Left ventricle myocardium inferior (tissue), 1 donor: Measurements from ENCODE around the gene VPS25. TPM values are rescaled to one million over a fixed set of nuclear protein-coding genes. Genes with fewer than 3 reads are reported as not detected.

ENCODE experiments used
- DNase-seq: peaks from one replicate; pipeline ENCODE4 v3.0.0-alpha.2; 2020
- H3K27ac ChIP-seq: fragments of 200-600 bp; replicated peaks from 2 replicates; pipeline ENCODE4 v1.8.0; 2021
- H3K27me3 ChIP-seq: fragments of 200-600 bp; 2 replicates; pipeline ENCODE4 v1.8.0; 2021; ENCODE audit warnings: low read depth
- H3K36me3 ChIP-seq: fragments of 200-600 bp; 2 replicates; pipeline ENCODE4 v1.8.0; 2021
- H3K4me1 ChIP-seq: fragments of 200-600 bp; 2 replicates; pipeline ENCODE4 v1.8.0; 2021
- H3K4me3 ChIP-seq: fragments of 200-600 bp; 2 replicates; pipeline ENCODE4 v1.8.0; 2021; ENCODE audit warnings: mild to moderate bottlenecking, moderate library complexity
- H3K9me3 ChIP-seq: fragments of 200-600 bp; replicated peaks from 2 replicates; pipeline ENCODE4 v1.8.0; 2021
- CTCF ChIP-seq: fragments of 200-600 bp; IDR thresholded peaks from 2 replicates; pipeline ENCODE4 v1.8.0; 2021; ENCODE audit warnings: antibody characterized with exemption, mild to moderate bottlenecking, borderline replicate concordance
- intact Hi-C: fragments of 100-400 bp; cut with micrococcal nuclease; formaldehyde crosslinking; loops from one replicate; pipeline ENCODE4 v1.11.0; 2022
- microRNA-seq: library from miRNA; unstranded; fragments of <30 nt; microRNA quantifications from one replicate; pipeline ENCODE4 v1.2.0, GENCODE V29; 2020
- total RNA-seq: library from RNA; stranded (reverse); fragmentation: NEBNext Ultra II Directional; extraction: Animal tissue kit (Norgen Biotek cat#: 25700); gene quantifications from one replicate; pipeline ENCODE4 v1.2.1, GENCODE V29; 2021
- donor health status: DM: no; HTN: yes; CAD: no; lungs with severe emphysema.

VPS25 gene
- total RNA-seq, 1 donor from 2014 or later: 37.5 TPM

GRCh38 chr17:42818379-42818778 lies 45.1 kb downstream of the VPS25 start:
- no peak for TF ChIP-seq CTCF
- H3K27ac ChIP-seq: no peak overlapping the region
- H3K27me3 ChIP-seq: no peaks in the 10 kb centered on the region
- H3K4me3 ChIP-seq: no peak overlapping the region
- H3K4me1 ChIP-seq: peaks cover 24% of the 10 kb centered on the region
- intact Hi-C loops: no loop called here
- peaks cover 95% of the 10 kb centered on the region for H3K36me3 ChIP-seq
- DNase-seq: no peak
- H3K9me3 ChIP-seq: no peaks in the 10 kb centered on the region

GRCh38 chr17:42819939-42820535 lies 46.8 kb downstream of the VPS25 start:
- intact Hi-C loops: no loop called here
- DNase-seq: peak; percentile 40
- no peak overlapping the region for H3K4me3 ChIP-seq
- no peaks in the 10 kb centered on the region for H3K9me3 ChIP-seq
- H3K27ac ChIP-seq: no peak overlapping the region
- peaks cover 79% of the 10 kb centered on the region for H3K36me3 ChIP-seq
- no peaks in the 10 kb centered on the region for H3K27me3 ChIP-seq
- peak; percentile 68 for TF ChIP-seq CTCF
- peaks cover 27% of the 10 kb centered on the region for H3K4me1 ChIP-seq

GRCh38 chr17:42821176-42821575 lies 47.9 kb downstream of the VPS25 start:
- no peak for DNase-seq
- peaks cover 23% of the 10 kb centered on the region for H3K4me1 ChIP-seq
- H3K27ac ChIP-seq: no peak overlapping the region
- H3K27me3 ChIP-seq: no peaks in the 10 kb centered on the region
- H3K36me3 ChIP-seq: peaks cover 67% of the 10 kb centered on the region
- H3K4me3 ChIP-seq: no peak overlapping the region
- intact Hi-C loops: no loop called here
- no peak for TF ChIP-seq CTCF
- no peaks in the 10 kb centered on the region for H3K9me3 ChIP-seq

GRCh38 chr17:42827472-42827871 lies 54.2 kb downstream of the VPS25 start:
- Histone ChIP-seq H3K9me3 (no peaks in the 10 kb centered on the region), H3K4me1 (peaks cover 26% of the 10 kb centered on the region), H3K36me3 (peaks cover 6% of the 10 kb centered on the region), H3K27ac (no peak overlapping the region), H3K4me3 (no peak overlapping the region), H3K27me3 (no peaks in the 10 kb centered on the region)
- TF ChIP-seq CTCF: no peak
- intact Hi-C loops: no loop called here
- DNase-seq: no peak

Small RNA genes lying within 50 kb of the gene (microRNA-seq; reads per million reads assigned to microRNA genes)
- gene MIR6781: not detected

Other genes starting within 250 kb of the VPS25 start
- 7.7 TPM for gene NAGLU, start 237.2 kb upstream of the VPS25 start, total RNA-seq
- 0.99 TPM for gene HSD17B1, start 220.5 kb upstream of the VPS25 start, total RNA-seq
- 48.8 TPM for gene COASY, start 211.3 kb upstream of the VPS25 start, total RNA-seq
- gene MLX, start 206.3 kb upstream of the VPS25 start, total RNA-seq: 79.7 TPM
- 2.5 TPM for gene PSMC3IP, start 195.7 kb upstream of the VPS25 start, total RNA-seq
- gene RETREG3, start 164.1 kb upstream of the VPS25 start, total RNA-seq: 17.6 TPM
- gene TUBG1, start 163.8 kb upstream of the VPS25 start, total RNA-seq: 48.0 TPM
- 15.6 TPM for gene TUBG2, start 114.2 kb upstream of the VPS25 start, total RNA-seq
- 21.5 TPM for gene PLEKHH3, start 96.5 kb upstream of the VPS25 start, total RNA-seq
- 0.88 TPM for gene CCR10, start 91.6 kb upstream of the VPS25 start, total RNA-seq
- gene CNTNAP1, start 90.9 kb upstream of the VPS25 start, total RNA-seq: 4.2 TPM
- 43.3 TPM for gene EZH1, start 28.4 kb upstream of the VPS25 start, total RNA-seq
- gene RAMP2, start 12.2 kb upstream of the VPS25 start, total RNA-seq: 37.7 TPM
- not detected for gene WNK4, start 7.2 kb downstream of the VPS25 start, total RNA-seq
- 71.0 TPM for gene COA3, start 25.3 kb downstream of the VPS25 start, total RNA-seq
- not detected for gene CNTD1, start 25.4 kb downstream of the VPS25 start, total RNA-seq
- gene BECN1, start 50.8 kb downstream of the VPS25 start, total RNA-seq: 80.8 TPM
- gene PSME3, start 59.9 kb downstream of the VPS25 start, total RNA-seq: 62.6 TPM
- 0.44 TPM for gene AOC2, start 71.1 kb downstream of the VPS25 start, total RNA-seq
- 7.6 TPM for gene AOC3, start 77.8 kb downstream of the VPS25 start, total RNA-seq
- not detected for gene G6PC1, start 127.3 kb downstream of the VPS25 start, total RNA-seq
- gene AARSD1, start 191.0 kb downstream of the VPS25 start, total RNA-seq: 26.0 TPM
- 37.9 TPM for gene PTGES3L, start 206.6 kb downstream of the VPS25 start, total RNA-seq
- 12.1 TPM for gene RUNDC1, start 207.1 kb downstream of the VPS25 start, total RNA-seq
- 759 TPM for gene RPL27, start 225.0 kb downstream of the VPS25 start, total RNA-seq
- gene IFI35, start 233.3 kb downstream of the VPS25 start, total RNA-seq: 11.5 TPM
- gene VAT1, start 248.9 kb downstream of the VPS25 start, total RNA-seq: 68.2 TPM